Common myeloid progenitor, CD34-positive (primary cell): ENCODE measurements around the gene RASD1.

Source experiments
- CTCF ChIA-PET: fragments of 350-600 bp; sonication (Branson Sonifier 250); formaldehyde crosslinking; loops from one replicate; lab custom pipeline; 2021; ENCODE audit warnings: antibody characterized with exemption; lab: Charles Lee
- POLR2A ChIA-PET: fragments of 350-600 bp; sonication (Branson Sonifier 250); formaldehyde crosslinking; loops from one replicate; lab custom pipeline; 2021; ENCODE audit warnings: antibody characterized with exemption; lab: Charles Lee
- DNase-seq, 3 donors: peaks; one replicate each; pipeline versions ENCODE4 v3.0.0 to v3.0.0-alpha.2; 2013
- H3K27ac ChIP-seq, 2 experiments: 1 replicate in 1 of 2; 2 replicates in 1 of 2; pipeline ENCODE4 v1.7.0; 2013; ENCODE audit warnings: inconsistent platforms in 2 of 2, low read length in 2 of 2, mild to moderate bottlenecking in 2 of 2, low read depth in 1 of 2, moderate library complexity in 1 of 2; ENCODE audit not compliant: severe bottlenecking in 2 of 2, insufficient read depth in 1 of 2, poor library complexity in 1 of 2
- H3K27me3 ChIP-seq, 5 experiments: replicated peaks in 2 of 5; 1 replicate in 3 of 5; 2 replicates in 2 of 5; pipeline versions ENCODE4 v1.6.1 to v1.7.0; 2013; ENCODE audit warnings: low read length in 4 of 5, mild to moderate bottlenecking in 2 of 5, moderate library complexity in 2 of 5, inconsistent platforms in 1 of 5; ENCODE audit not compliant: insufficient read depth in 5 of 5, control insufficient read depth in 4 of 5
- H3K36me3 ChIP-seq, 4 experiments: 1 replicate in 2 of 4; 2 replicates in 2 of 4; pipeline versions ENCODE4 v1.6.1 to v1.7.0; 2013; ENCODE audit warnings: low read length in 3 of 4, control low read depth in 1 of 4, mild to moderate bottlenecking in 1 of 4; ENCODE audit not compliant: control insufficient read depth in 4 of 4, insufficient read depth in 4 of 4
- H3K4me1 ChIP-seq, 4 experiments: 1 replicate in 3 of 4; 2 replicates in 1 of 4; pipeline versions ENCODE4 v1.6.1 to v1.7.1; 2013; ENCODE audit warnings: low read length in 3 of 4, mild to moderate bottlenecking in 3 of 4, control low read depth in 1 of 4, inconsistent platforms in 1 of 4, moderate library complexity in 1 of 4; ENCODE audit not compliant: control insufficient read depth in 4 of 4, insufficient read depth in 4 of 4; ENCODE audit errors: control extremely low read depth in 1 of 4
- H3K4me3 ChIP-seq, 7 experiments: 1 replicate in 4 of 7; 2 replicates in 3 of 7; pipeline versions ENCODE4 v1.5.1 to v1.7.0; 2013; ENCODE audit warnings: mild to moderate bottlenecking in 7 of 7, low read length in 6 of 7, moderate library complexity in 6 of 7, inconsistent platforms in 2 of 7, low read depth in 2 of 7, control low read depth in 1 of 7; ENCODE audit not compliant: insufficient read depth in 4 of 7, control insufficient read depth in 1 of 7; ENCODE audit errors: extremely low read depth in 1 of 7
- H3K9me3 ChIP-seq, 5 experiments: 1 replicate in 4 of 5; 2 replicates in 1 of 5; pipeline versions ENCODE4 v1.6.1 to v1.7.1; 2013; ENCODE audit warnings: low read length in 4 of 5, mild to moderate bottlenecking in 2 of 5, inconsistent platforms in 1 of 5, low read depth in 1 of 5, moderate library complexity in 1 of 5; ENCODE audit not compliant: control insufficient read depth in 4 of 5, insufficient read depth in 2 of 5; ENCODE audit errors: control extremely low read depth in 1 of 5
- WGBS: methylation state at CpG from one replicate; pipeline ENCODE4 v1.1.5; 2013; ENCODE audit not compliant: insufficient coverage; 5-methylcytosine and 5-hydroxymethylcytosine counted together

RASD1 gene

GRCh38 chr17:17480593-17481148, 15.5 kb downstream of the RASD1 start:
- ChIA-PET POLR2A (no interaction called here), CTCF (interaction anchor here (1.1 to 1.2 kb wide), 2 partner anchors 16 to 125 kb away, joined by 3 to 4 read pairs; partner anchors contain the start of gene RASD1)
- H3K36me3 ChIP-seq, result peaks cover 0 to 22% (median 7%) of the 10 kb centered on the region in 4 experiments
- H3K4me3 ChIP-seq, result no peak overlapping the region
- no peak for DNase-seq
- no peak overlapping the region for H3K27ac ChIP-seq
- H3K4me1 ChIP-seq, result peaks cover 19 to 57% (median 40%) of the 10 kb centered on the region in 4 experiments
- WGBS, result 79% methylated on average over 6 of the region's 6 CpGs
- H3K27me3 ChIP-seq, result no peaks in the 10 kb centered on the region
- no peaks in the 10 kb centered on the region for H3K9me3 ChIP-seq

GRCh38 chr17:17479209-17479608, 17.0 kb downstream of the RASD1 start:
- no peak for DNase-seq
- H3K27me3 ChIP-seq, result no peaks in the 10 kb centered on the region
- ChIA-PET POLR2A (no interaction called here), CTCF (no interaction called here)
- H3K36me3 ChIP-seq, result peaks cover 0 to 18% (median 7%) of the 10 kb centered on the region in 4 experiments
- no peak overlapping the region for H3K27ac ChIP-seq
- H3K4me1 ChIP-seq, result peaks cover 19 to 44% (median 33%) of the 10 kb centered on the region in 4 experiments
- WGBS, result no CpG with 5 or more reads among the region's 3 CpGs
- no peak overlapping the region for H3K4me3 ChIP-seq
- no peaks in the 10 kb centered on the region for H3K9me3 ChIP-seq

- Histone ChIP-seq H3K9me3 (no peaks in the 10 kb centered on the region), H3K27me3 (no peaks in the 10 kb centered on the region), H3K4me1 (peaks cover 16 to 33% (median 24%) of the 10 kb centered on the region in 4 experiments), H3K4me3 (peak within 1 kb of the TSS; percentile 87 to 99 (median 95)), H3K36me3 (peaks cover 0 to 15% (median 6%) of the 10 kb centered on the region in 4 experiments), H3K27ac (peak within 1 kb of the TSS; percentile 84 to 94)
- CTCF ChIA-PET, result no interaction called here
- DNase-seq, result peak; percentile 93 to 96 (median 95)
- POLR2A ChIA-PET, result no interaction called here
- 0% methylated on average over 39 of the region's 47 CpGs for WGBS
Measured at GRCh38 chr17:17476865-17477467, 19.2 kb downstream of the RASD1 start, which contains the start of gene MED9. MED9 (plus strand) TSS chr17:17477000; CDS start chr17:17477042, 42 bp downstream.

- H3K27me3 ChIP-seq, result no peaks in the 10 kb centered on the region
- peaks cover 11 to 23% (median 14%) of the 10 kb centered on the region in 4 experiments for H3K4me1 ChIP-seq
- H3K4me3 ChIP-seq, result no peak overlapping the region
- WGBS, result 97% methylated on average over 3 of the region's 7 CpGs
- H3K27ac ChIP-seq, result no peak overlapping the region
- DNase-seq, result no peak
- H3K9me3 ChIP-seq, result no peaks in the 10 kb centered on the region
- POLR2A ChIA-PET, result no interaction called here
- CTCF ChIA-PET, result interaction anchor here (0.9 kb wide), 1 partner anchor 9 kb away, joined by 3 read pairs; no protein-coding TSS in a partner anchor
- peaks cover 0 to 5% (median 0%) of the 10 kb centered on the region in 4 experiments for H3K36me3 ChIP-seq
Measured at GRCh38 chr17:17474341-17474740, 21.9 kb downstream of the RASD1 start.

GRCh38 chr17:17472333-17472920, 23.8 kb downstream of the RASD1 start:
- 81% methylated on average over 7 of the region's 8 CpGs for WGBS
- peaks cover 4 to 9% (median 4%) of the 10 kb centered on the region in 4 experiments for H3K4me1 ChIP-seq
- DNase-seq, result no peak
- ChIA-PET CTCF (interaction anchor here (0.6 to 1.1 kb wide), 3 partner anchors 8 to 97 kb away, joined by 3 read pairs; no protein-coding TSS in a partner anchor), POLR2A (interaction anchor here (0.7 kb wide), 1 partner anchor 10 kb away, joined by 3 read pairs; no protein-coding TSS in a partner anchor)
- H3K27me3 ChIP-seq, result no peaks in the 10 kb centered on the region
- no peak overlapping the region for H3K27ac ChIP-seq
- no peak overlapping the region for H3K4me3 ChIP-seq
- H3K9me3 ChIP-seq, result no peaks in the 10 kb centered on the region
- H3K36me3 ChIP-seq, result no peaks in the 10 kb centered on the region

GRCh38 chr17:17469996-17470395, 26.2 kb downstream of the RASD1 start:
- no peak overlapping the region for H3K4me3 ChIP-seq
- DNase-seq, result no peak
- H3K27me3 ChIP-seq, result no peaks in the 10 kb centered on the region
- no peaks in the 10 kb centered on the region for H3K4me1 ChIP-seq
- H3K36me3 ChIP-seq, result no peaks in the 10 kb centered on the region
- 100% methylated on average over 1 of the region's 3 CpGs for WGBS
- H3K9me3 ChIP-seq, result no peaks in the 10 kb centered on the region
- ChIA-PET CTCF (interaction anchor here (1.5 kb wide), 1 partner anchor 27 kb away, joined by 3 read pairs; no protein-coding TSS in a partner anchor), POLR2A (no interaction called here)
- no peak overlapping the region for H3K27ac ChIP-seq
